HG03432 (cell line): ENCODE results near the gene FOXP1.

Source experiments
- ATAC-seq: cut with Tn5 transposase; IDR thresholded peaks from one replicate; pipeline ENCODE4 v1.9.1; 2021; ENCODE audit warnings: mild to moderate bottlenecking, moderate library complexity; ENCODE audit not compliant: unreplicated experiment

Gene FOXP1

DNA sequence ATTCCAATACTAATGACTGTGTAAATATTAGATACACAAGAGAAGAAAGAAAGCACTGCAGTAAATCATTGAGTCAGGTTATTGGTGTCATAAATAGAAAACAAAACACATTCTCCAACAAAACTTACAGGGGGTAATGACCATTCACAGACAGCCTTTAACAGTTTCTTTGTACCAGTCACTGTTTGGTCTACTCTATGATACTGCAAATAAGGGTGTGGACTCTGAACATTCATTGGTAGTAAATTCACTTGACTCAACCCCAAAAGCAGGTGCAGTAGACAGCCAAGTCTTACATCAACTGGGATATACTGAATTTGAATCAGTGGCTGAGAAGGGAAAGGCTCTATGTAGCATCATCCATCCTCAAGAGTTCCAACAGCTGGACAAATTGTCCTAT is 463.5 kb downstream of the FOXP1 start:
- ATAC-seq = no peak

GRCh38 chr3:71119171-71119570 is 464.4 kb downstream of the FOXP1 start:
- ATAC-seq = no peak

DNA sequence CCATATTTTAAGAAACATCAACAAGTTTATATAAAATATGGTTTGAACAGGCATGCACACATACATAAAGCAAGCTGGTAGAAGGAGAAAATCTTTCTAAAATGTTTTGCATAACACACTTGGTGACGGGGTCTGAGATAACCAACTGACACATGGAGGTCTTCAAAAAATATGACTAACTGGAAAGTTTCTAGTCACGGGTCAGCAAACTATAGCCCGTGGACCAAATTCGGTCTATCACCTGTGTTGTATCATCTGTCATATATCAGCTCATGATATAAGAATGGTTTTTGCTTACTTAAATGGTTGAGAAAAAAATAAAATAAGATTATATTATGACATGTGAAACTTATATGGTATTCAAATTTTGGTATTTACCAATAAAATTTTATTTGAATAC is 465.1 kb downstream of the FOXP1 start:
- ATAC-seq = no peak

DNA sequence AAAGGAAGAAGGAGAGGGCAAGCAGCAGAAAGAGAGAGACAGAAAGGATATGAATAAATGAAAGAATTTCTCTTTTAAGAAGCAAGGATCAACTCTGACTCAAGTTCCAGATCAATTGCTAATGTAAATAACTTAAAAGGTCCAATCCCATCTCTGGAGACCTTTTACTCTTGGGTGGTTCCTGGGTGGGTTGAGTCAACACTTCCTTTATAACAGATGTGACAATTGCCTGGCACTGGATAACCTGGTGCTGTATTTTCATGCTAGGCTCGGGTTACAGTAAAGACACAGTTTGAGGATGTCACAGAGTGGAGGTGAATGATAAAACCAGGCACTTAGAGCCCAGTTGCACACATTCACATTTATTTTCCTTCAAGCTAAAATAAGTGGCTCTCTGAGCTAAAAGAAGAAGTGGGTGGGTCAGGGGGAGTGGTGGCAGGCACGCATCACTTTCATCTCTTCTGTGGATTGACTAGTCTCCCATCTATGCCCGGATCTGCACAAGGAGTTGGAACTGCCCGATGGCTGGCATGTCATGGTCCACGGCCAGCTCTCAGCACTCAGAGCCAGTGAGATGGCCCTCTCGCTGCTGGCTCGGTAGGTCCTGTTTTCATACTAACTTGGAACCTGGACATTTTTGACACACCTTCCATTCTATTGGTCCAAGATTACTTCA is 465.8 kb downstream of the FOXP1 start:
- no peak for ATAC-seq

DNA sequence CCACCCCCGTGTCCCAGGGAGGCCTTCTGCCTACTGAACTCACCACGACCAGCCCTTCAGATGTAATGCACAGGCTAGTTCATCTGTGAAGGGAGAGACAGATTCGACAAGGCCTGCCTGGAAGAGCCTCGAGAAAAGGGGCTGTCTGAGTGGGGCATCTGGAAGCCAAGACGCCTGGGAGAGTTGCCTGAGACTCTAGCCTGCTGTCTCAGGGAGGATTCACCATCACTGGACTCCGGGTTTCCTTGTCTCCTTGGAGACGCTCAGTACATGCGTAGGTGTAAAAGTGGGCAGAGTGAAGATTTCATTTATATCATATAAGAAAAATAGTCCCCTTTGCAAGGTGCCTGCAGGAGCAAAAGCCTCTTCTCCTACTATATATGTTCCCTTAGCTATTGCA is 468.9 kb downstream of the FOXP1 start:
- ATAC-seq = no peak

- no peak for ATAC-seq
Measured at GRCh38 chr3:71112576-71112975, 471.0 kb downstream of the FOXP1 start.

DNA sequence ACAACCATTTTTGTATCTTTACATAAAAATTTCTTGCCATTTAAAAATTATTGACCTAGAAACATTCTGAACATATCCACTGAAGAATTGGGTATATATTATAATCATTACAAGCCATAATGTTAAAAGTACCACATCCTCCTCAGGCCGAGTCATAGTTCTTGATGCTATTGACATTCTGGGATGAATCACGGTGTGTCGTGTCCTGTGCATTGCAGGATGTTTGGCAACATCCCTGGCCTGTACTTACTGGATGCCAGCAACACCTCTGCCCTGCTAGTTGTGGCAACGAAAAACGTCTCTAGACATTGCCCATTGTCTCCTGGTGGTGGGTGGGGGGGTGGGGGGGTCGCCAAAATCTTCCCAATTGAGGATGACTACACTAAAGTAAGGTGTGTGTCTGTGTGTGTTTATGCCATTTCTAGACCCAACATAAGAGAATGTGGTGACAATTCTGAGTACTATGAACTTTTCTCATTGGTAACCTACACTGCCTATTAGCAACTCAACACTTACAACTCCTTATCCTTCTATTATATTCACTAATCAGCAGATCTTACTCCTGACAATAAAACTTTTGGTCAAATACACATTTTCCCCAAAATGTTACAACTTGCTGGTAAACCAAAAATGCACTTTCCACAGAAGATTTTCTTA is 471.6 kb downstream of the FOXP1 start:
- ATAC-seq = no peak

DNA sequence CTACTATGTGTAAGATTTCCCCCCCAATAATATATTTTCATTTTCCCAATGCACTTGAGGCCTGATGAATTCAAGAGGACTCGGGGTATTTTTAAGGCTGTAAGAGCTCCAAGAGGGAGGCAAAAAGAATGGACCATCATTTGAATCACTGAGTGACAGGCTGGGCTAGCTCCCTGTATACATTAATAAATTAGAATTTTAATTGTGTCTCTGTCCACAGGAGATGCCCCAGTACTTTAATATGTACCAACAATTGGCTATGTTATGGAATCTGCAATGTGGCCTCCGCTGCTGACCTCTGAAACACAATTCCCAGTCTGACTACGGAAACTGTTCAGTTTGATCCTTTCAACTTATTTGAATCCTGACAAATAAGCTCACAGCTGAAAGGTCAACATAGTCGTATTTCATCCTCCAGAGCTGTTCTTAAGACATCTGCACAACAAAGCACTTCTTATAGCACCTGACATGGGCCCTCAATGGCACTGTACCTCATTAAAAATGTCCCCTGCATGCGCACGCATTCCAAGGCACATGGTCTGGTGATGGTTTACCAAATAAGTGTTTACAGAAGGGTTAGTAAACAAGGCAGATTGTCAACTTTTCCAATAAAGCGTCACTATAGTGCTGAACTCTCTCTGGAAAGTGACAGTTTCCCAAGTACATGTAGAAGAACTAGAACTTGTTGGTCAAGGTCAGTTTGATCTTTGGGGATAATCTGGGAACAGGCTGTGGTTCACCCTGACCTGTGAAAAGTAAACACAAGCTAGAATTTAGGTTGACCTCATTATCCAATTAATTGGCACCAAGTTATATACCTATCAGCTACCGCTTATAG is 472.9 kb downstream of the FOXP1 start:
- no peak for ATAC-seq

DNA sequence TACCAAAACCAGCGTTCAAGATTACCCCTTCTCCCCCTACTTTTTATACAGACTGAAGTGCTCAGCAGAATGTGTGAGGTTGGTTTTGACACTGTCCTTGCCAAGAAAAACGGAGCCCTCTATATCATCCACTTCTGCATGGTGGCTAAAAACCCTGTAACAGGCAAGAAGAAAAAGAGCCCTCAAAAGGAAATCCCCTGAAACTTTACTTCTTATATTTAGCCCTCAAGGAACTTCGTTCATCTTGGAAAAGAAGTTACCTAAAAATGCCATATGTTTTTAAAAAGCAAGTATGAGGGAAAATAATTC is 473.6 kb downstream of the FOXP1 start:
- ATAC-seq = no peak

- no peak for ATAC-seq
Measured at GRCh38 chr3:71109241-71109976, 474.1 kb downstream of the FOXP1 start.

GRCh38 chr3:71107926-71108325 is 475.6 kb downstream of the FOXP1 start:
- ATAC-seq = no peak

DNA sequence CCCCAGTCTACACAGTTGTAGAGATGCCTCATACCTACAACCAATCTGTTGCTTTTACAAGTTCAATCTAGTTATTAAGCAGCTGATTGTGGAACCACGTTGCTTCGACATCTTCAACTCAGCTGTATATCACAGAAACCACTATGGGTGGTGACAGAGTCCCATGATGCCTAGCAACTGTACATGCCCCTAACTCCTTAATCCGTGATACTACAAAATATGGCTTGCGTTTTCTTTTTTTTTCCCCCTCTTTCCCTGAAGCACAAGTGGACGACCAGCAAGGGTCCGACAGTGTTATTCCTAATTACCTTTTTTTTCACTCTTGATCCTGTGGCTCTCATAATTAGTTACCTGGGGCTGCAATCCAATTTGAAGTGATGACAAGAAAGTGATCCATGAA is 478.6 kb downstream of the FOXP1 start:
- ATAC-seq = no peak

- no peak for ATAC-seq
Measured at GRCh38 chr3:71104556-71104955, 479.0 kb downstream of the FOXP1 start.

- ATAC-seq = no peak
Measured at GRCh38 chr3:71104121-71104541, 479.4 kb downstream of the FOXP1 start.

- ATAC-seq = no peak
Measured at GRCh38 chr3:71103430-71103921, 480.1 kb downstream of the FOXP1 start.

DNA sequence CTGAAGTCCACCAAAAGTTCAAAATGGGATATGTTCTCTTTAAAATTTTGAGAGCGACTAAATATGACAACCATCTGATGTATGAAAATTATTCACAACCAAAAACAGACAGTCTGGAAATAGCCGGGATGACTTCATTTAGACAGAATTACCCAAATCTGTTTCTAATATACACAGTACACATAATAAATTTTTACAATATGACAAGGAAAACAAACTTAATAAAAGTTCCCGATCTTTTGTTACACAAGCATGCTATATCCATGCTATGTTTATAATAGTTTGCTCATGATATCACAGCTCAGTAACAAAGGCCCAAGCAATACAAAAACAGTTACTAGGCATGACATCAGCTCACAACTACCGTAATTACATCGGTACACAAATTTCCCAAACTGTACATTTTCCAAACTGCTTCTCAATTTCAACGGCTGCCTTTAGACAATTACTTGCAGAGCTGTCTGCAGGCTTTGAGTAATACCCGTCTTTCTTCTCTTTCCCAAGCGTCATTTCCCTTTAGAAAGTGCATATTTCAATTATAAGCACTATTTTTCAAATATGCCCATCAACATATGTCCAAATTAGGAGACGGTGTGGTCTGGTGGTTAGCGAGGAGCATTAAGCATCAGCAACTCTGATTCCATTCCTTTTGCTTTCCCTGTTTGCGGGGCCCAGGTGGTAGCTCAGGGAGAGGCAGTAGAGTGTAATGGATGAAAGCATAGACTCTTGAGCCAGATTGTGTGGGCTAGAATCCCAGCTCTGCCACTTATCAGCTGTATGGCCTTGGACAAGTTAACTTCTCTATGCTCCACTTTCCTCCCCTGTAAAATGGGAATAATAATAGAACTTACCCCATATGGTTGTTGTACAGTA is 481.2 kb downstream of the FOXP1 start:
- ATAC-seq = no peak

- no peak for ATAC-seq
Measured at GRCh38 chr3:71101626-71102025, 481.9 kb downstream of the FOXP1 start.

DNA sequence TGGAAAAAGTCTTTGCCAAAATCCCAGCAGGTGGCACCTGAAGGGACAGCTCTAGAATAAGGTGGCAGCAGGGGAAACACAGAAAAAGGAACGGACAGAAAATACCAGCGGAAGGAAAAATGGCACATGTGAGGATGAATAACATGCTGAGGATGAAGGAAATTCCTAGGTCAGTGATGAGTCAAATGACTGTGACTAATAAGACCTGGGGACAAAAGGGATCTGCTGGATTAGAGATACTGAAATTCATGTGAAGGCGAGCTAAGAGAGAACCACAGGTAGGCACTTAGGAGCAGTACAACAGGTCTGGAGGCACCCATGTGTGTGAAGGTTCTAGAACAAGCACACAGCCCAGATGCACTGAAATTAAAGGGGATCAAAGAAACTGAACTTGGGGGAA is 482.5 kb downstream of the FOXP1 start:
- ATAC-seq = no peak

DNA sequence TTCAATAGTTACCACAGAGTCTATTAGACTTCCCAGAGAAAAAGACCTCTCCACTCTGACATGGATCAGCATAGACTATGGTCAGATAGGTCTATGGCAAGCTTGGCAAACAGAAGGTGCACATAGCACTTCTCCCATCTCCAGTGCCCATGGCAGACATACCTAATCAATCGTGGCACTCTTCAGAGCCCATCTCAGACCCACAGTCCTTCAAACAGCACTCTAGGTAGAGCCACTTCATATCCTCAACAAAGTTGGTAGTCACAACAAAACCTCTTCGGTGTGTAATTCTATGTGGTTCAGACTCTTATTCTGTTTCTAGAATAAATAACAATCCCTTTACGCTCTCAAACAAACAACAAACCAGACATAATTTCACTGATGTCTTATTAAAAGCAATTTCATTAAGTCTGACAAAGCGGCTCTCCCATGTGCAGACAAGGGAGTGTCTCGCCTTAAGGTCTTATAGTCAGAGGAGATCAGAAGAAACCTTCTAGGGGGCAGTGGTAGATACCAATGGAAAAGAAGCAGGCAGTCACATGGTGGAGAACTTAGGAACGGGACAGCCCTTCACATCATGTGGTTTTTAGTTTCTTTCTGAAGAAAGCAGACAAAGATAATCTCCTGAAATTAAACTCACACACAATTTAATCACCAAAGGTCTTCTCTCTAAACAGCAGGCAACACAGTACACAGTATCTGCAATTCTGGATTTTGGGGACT is 483.4 kb downstream of the FOXP1 start:
- ATAC-seq = no peak

DNA sequence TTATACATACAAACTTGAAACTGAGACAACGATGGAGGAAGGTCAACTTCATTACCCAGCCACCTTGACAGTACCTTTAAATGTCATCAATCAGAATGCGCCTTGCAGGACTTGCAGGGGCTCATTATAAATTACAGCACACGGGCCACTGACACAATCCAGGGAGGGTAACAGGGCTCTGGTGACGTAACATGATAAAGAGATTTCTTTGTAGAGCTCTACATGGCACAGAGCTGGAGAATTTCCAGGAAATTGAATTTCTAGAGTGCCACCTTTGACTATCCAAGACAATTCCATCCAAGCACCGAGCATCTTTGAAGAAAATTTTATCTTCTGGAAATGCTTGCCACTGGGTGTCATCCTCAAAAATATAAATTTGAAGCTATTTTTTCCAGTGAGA is 486.0 kb downstream of the FOXP1 start:
- no peak for ATAC-seq
